IPS-18c (cell line): ENCODE measurements around the gene UNC45B.
A peak's percentile ranks its signal among the peaks of the same experiment; 100 is the strongest.
"Not testable (repeated sequence)": the region's sequence is repeated elsewhere in the genome, so short reads cannot be mapped to it uniquely, and the experiment has no call there.

ENCODE experiments used
- H3K4me3 ChIP-seq: 2 replicates; pipeline ENCODE4 v1.7.0; 2013; ENCODE audit warnings: low read depth, mild to moderate bottlenecking, low read length, moderate library complexity; ENCODE audit not compliant: insufficient read depth
- H3K9me3 ChIP-seq: one replicate; pipeline ENCODE4 v1.6.1; 2013; ENCODE audit warnings: mild to moderate bottlenecking, low read length, moderate library complexity; ENCODE audit not compliant: control insufficient read depth, insufficient read depth

UNC45B gene

GRCh38 chr17:35147375-35147905 is at the start of gene UNC45B:
Gene UNC45B (plus strand): TSS chr17:35147817. CDS start chr17:35148264, 447 bp downstream.
- H3K4me3 ChIP-seq: no peak within 1 kb of the TSS
- no peaks in the 10 kb centered on the region for H3K9me3 ChIP-seq

- no peaks in the 10 kb centered on the region for H3K9me3 ChIP-seq
- H3K4me3 ChIP-seq: no peak overlapping the region
Observed at GRCh38 chr17:35099908-35100307, 47.7 kb upstream of the UNC45B start.

- H3K9me3 ChIP-seq: peaks cover 3% of the 10 kb centered on the region
- no peak overlapping the region for H3K4me3 ChIP-seq
Observed at GRCh38 chr17:35101036-35101435, 46.6 kb upstream of the UNC45B start.

GRCh38 chr17:35101725-35102124 is 45.9 kb upstream of the UNC45B start:
- Histone ChIP-seq H3K9me3 (peaks cover 3% of the 10 kb centered on the region), H3K4me3 (no peak overlapping the region)

- Histone ChIP-seq H3K9me3 (peaks cover 3% of the 10 kb centered on the region), H3K4me3 (no peak overlapping the region)
Observed at GRCh38 chr17:35103271-35103670, 44.3 kb upstream of the UNC45B start.

GRCh38 chr17:35104844-35105450 is 42.7 kb upstream of the UNC45B start:
- no peak overlapping the region for H3K4me3 ChIP-seq
- H3K9me3 ChIP-seq: peaks cover 3% of the 10 kb centered on the region

- not testable (repeated sequence) for H3K9me3 ChIP-seq, H3K4me3 ChIP-seq
Observed at GRCh38 chr17:35110791-35111190, 36.8 kb upstream of the UNC45B start.

- Histone ChIP-seq H3K4me3 (no peak overlapping the region), H3K9me3 (no peaks in the 10 kb centered on the region)
Observed at GRCh38 chr17:35116845-35117244, 30.8 kb upstream of the UNC45B start.

GRCh38 chr17:35117984-35118383 is 29.6 kb upstream of the UNC45B start:
- Histone ChIP-seq H3K9me3 (no peaks in the 10 kb centered on the region), H3K4me3 (no peak overlapping the region; the same call in 1 of the 2 replicates)

- Histone ChIP-seq H3K9me3 (no peaks in the 10 kb centered on the region), H3K4me3 (peak within 1 kb of the TSS; percentile 81)
Observed at GRCh38 chr17:35119370-35120165, 28.0 kb upstream of the UNC45B start, which contains the start of gene RAD51D. Gene RAD51D (minus strand): TSS chr17:35119860. CDS start chr17:35119613, 247 bp downstream.

- Histone ChIP-seq H3K9me3 (no peaks in the 10 kb centered on the region), H3K4me3 (no peak within 1 kb of the TSS)
Observed at GRCh38 chr17:35121315-35121714, 26.3 kb upstream of the UNC45B start, which contains the start of gene FNDC8. Gene FNDC8 (plus strand): TSS chr17:35121615. CDS start chr17:35121694, 79 bp downstream.

- H3K9me3 ChIP-seq: no peaks in the 10 kb centered on the region
- H3K4me3 ChIP-seq: no peak overlapping the region
Observed at GRCh38 chr17:35127751-35128514, 19.7 kb upstream of the UNC45B start.

- Histone ChIP-seq H3K4me3 (no peak overlapping the region), H3K9me3 (no peaks in the 10 kb centered on the region)
Observed at GRCh38 chr17:35129154-35129972, 18.3 kb upstream of the UNC45B start.

GRCh38 chr17:35129973-35130351 is 17.7 kb upstream of the UNC45B start:
- no peaks in the 10 kb centered on the region for H3K9me3 ChIP-seq
- no peak overlapping the region for H3K4me3 ChIP-seq

- Histone ChIP-seq H3K4me3 (no peak overlapping the region), H3K9me3 (no peaks in the 10 kb centered on the region)
Observed at GRCh38 chr17:35130392-35130791, 17.2 kb upstream of the UNC45B start.

- Histone ChIP-seq H3K9me3 (no peaks in the 10 kb centered on the region), H3K4me3 (no peak overlapping the region)
Observed at GRCh38 chr17:35132099-35132498, 15.5 kb upstream of the UNC45B start.
